ENCODE measurements around the gene CYB561. TPM values are rescaled to one million over a fixed set of nuclear protein-coding genes. Genes with fewer than 3 reads are reported as not detected.

Gene CYB561
- total RNA-seq, 1 experiment from 2014 or later: 20.7 TPM

- Histone ChIP-seq H3K9me3 (ENCODE audit: control insufficient read depth, low read depth, low read length) (no peaks in the 10 kb centered on the region), H3K23ac (ENCODE audit: insufficient read length, low read depth, low read length) (no peak overlapping the region), H2BK15ac (ENCODE audit: low read depth, low read length) (no peak overlapping the region), H3K27me3 (ENCODE audit: insufficient read depth, low read length) (no peaks in the 10 kb centered on the region; the same call in 1 of the 2 replicates), H2BK20ac (ENCODE audit: low read depth, low read length, poor library complexity, severe bottlenecking) (no peak overlapping the region), H2BK12ac (ENCODE audit: insufficient read length, low read depth, low read length) (no peak overlapping the region), H3K14ac (ENCODE audit: insufficient read depth, low read length) (no peak overlapping the region), H2BK5ac (ENCODE audit: insufficient read length, low read length) (no peak overlapping the region), H3K18ac (ENCODE audit: insufficient read length, low read depth, low read length) (no peak overlapping the region), H2BK120ac (ENCODE audit: low read depth, low read length, poor library complexity, severe bottlenecking) (no peak overlapping the region), H3K23me2 (ENCODE audit: insufficient read length, low read depth, low read length, poor library complexity, severe bottlenecking) (peaks cover 14% of the 10 kb centered on the region), H3K79me1 (ENCODE audit: insufficient read depth, low read depth, low read length, poor library complexity, severe bottlenecking) (no peaks in the 10 kb centered on the region), H3K4me1 (ENCODE audit: insufficient read depth, low read length) (peaks cover 2% of the 10 kb centered on the region; the same call in 1 of the 2 replicates), H4K8ac (replicated peaks; ENCODE audit: insufficient read length, low read depth, low read length) (no peak overlapping the region), H3K4me2 (ENCODE audit: insufficient read depth, insufficient read length, low read length) (no peak overlapping the region), H2AFZ (ENCODE audit: low read length) (no peak overlapping the region), H2AK5ac (ENCODE audit: insufficient read length, low read length) (no peak overlapping the region), H3K27ac (ENCODE audit: insufficient read length, low read depth, low read length) (no peak overlapping the region), H3K4ac (ENCODE audit: low read depth, low read length) (no peak overlapping the region), H3K9ac (ENCODE audit: extremely low read depth, insufficient read length, low read length) (no peak overlapping the region), H4K20me1 (ENCODE audit: control insufficient read depth, insufficient read depth, insufficient read length) (peaks cover 4% of the 10 kb centered on the region), H4K91ac (ENCODE audit: insufficient read length, low read depth, low read length) (no peak overlapping the region), H3K56ac (ENCODE audit: insufficient read length, low read depth, low read length) (no peak overlapping the region), H3K79me2 (ENCODE audit: insufficient read depth, low read length) (no peaks in the 10 kb centered on the region), H3T11ph (ENCODE audit: low read length) (no peak overlapping the region), H4K5ac (ENCODE audit: insufficient read length, low read depth, low read length) (no peak overlapping the region)
- no peak for TF ChIP-seq CTCF (conservative IDR thresholded peaks at IDR 0.05)
- WGBS (ENCODE audit: extremely low coverage, insufficient read length, low lambda C conversion rate): no CpG with 5 or more reads among the region's 3 CpGs
- Mint-ChIP-seq H3K36me3 (ENCODE audit: insufficient read depth in 1 of 3, low read depth in 3 of 3) (0 out of 7 replicates have a peak, but pooled peaks cover 0 to 4% (median 0%) of the 10 kb centered on the region in 3 experiments), H3K27ac (no peak overlapping the region), H3K9me3 (peaks cover 0 to 3% of the 10 kb centered on the region in 2 experiments; a peak in 1 of 5 replicates), H3K4me3 (peak overlapping the region in 1 of 2 experiments; percentile 77; a peak in 2 of 5 replicates), H3K27me3 (ENCODE audit: low read depth) (peaks cover 20% of the 10 kb centered on the region), H3K4me1 (peaks cover 26 to 38% of the 10 kb centered on the region in 2 experiments)
- DNase-seq: no peak
Measured at GRCh38 chr17:63444457-63444856, 1.6 kb downstream of the CYB561 start.

All from H9 (cell line).